Liver (tissue), 9 donors: ENCODE data around the gene SMYD5. TPM values are rescaled to one million over a fixed set of nuclear protein-coding genes. Genes with fewer than 3 reads are reported as not detected.

Source experiments
- DNase-seq: peaks from one replicate; pipeline ENCODE4 v3.0.0-alpha.2; 2017; ENCODE audit warnings: low spot score
- H3K27ac ChIP-seq, 2 donors: one replicate each; pipeline ENCODE4 v1.7.0; 2013; ENCODE audit warnings: inconsistent platforms in 2 of 2, low read length in 2 of 2, control low read depth in 1 of 2, low read depth in 1 of 2, mild to moderate bottlenecking in 1 of 2
- H3K27me3 ChIP-seq, 4 donors: one replicate each; pipeline versions ENCODE4 v1.6.1 to v1.7.0; 2013; ENCODE audit warnings: low read length in 3 of 4, inconsistent platforms in 1 of 4, mild to moderate bottlenecking in 1 of 4, moderate library complexity in 1 of 4; ENCODE audit not compliant: control insufficient read depth in 4 of 4, insufficient read depth in 4 of 4
- H3K36me3 ChIP-seq, 4 donors: one replicate each; pipeline versions ENCODE4 v1.6.1 to v1.7.0; 2013; ENCODE audit warnings: low read length in 3 of 4, mild to moderate bottlenecking in 3 of 4, low read depth in 1 of 4, moderate library complexity in 1 of 4; ENCODE audit not compliant: control insufficient read depth in 4 of 4, insufficient read depth in 3 of 4
- H3K4me1 ChIP-seq, 4 donors: one replicate each; pipeline versions ENCODE4 v1.6.1 to v1.7.0; 2013; ENCODE audit warnings: low read length in 3 of 4, mild to moderate bottlenecking in 3 of 4, moderate library complexity in 1 of 4; ENCODE audit not compliant: control insufficient read depth in 4 of 4, insufficient read depth in 4 of 4
- H3K4me3 ChIP-seq, 3 donors: one replicate each; pipeline versions ENCODE4 v1.6.1 to v1.7.0; 2013; ENCODE audit warnings: low read length in 3 of 3, control low read depth in 1 of 3, low read depth in 1 of 3, mild to moderate bottlenecking in 1 of 3
- H3K9ac ChIP-seq, 2 donors: one replicate each; pipeline ENCODE4 v1.7.0; 2013; ENCODE audit warnings: low read length in 2 of 2, mild to moderate bottlenecking in 2 of 2, moderate library complexity in 2 of 2, control low read depth in 1 of 2, low read depth in 1 of 2
- H3K9me3 ChIP-seq, 4 donors: one replicate each; pipeline versions ENCODE4 v1.6.1 to v1.7.0; 2013; ENCODE audit warnings: low read length in 3 of 4; ENCODE audit not compliant: control insufficient read depth in 4 of 4
- CTCF ChIP-seq: fragments of 150-350 bp; IDR thresholded peaks from 2 replicates; pipeline ENCODE4 v1.5.1; 2017; ENCODE audit warnings: improper control_type of control experiment, low read depth, low read length; ENCODE audit not compliant: missing input control
- EGR1 ChIP-seq, 2 donors: IDR thresholded peaks; 2 replicates each; pipeline ENCODE4 v1.6.1; 2016 to 2018; ENCODE audit warnings: antibody characterized with exemption in 2 of 2, low read depth in 2 of 2
- HNF4A ChIP-seq, 2 donors: conservative IDR thresholded peaks; 2 replicates each; pipeline ENCODE4 v1.6.1; 2016; ENCODE audit warnings: antibody characterized with exemption in 2 of 2, mild to moderate bottlenecking in 2 of 2
- RAD21 ChIP-seq, 2 donors: IDR thresholded peaks; 2 replicates each; pipeline ENCODE4 v1.6.1; 2016; ENCODE audit warnings: antibody characterized with exemption in 2 of 2, mild to moderate bottlenecking in 2 of 2
- REST ChIP-seq: IDR thresholded peaks from 2 replicates; pipeline ENCODE4 v1.6.1; 2016; ENCODE audit warnings: antibody characterized with exemption, mild to moderate bottlenecking
- RXRA ChIP-seq, 2 donors: IDR thresholded peaks; 2 replicates each; pipeline ENCODE4 v1.6.1; 2017 to 2018; ENCODE audit warnings: antibody characterized with exemption in 2 of 2, mild to moderate bottlenecking in 1 of 2
- SP1 ChIP-seq: IDR thresholded peaks from 2 replicates; pipeline ENCODE4 v1.6.1; 2018; ENCODE audit warnings: antibody characterized with exemption, mild to moderate bottlenecking
- YY1 ChIP-seq: IDR thresholded peaks from 2 replicates; pipeline ENCODE4 v1.6.1; 2016; ENCODE audit warnings: antibody characterized with exemption, mild to moderate bottlenecking
- ZBTB33 ChIP-seq: IDR thresholded peaks from 2 replicates; pipeline ENCODE4 v1.6.1; 2016; ENCODE audit warnings: antibody characterized with exemption
- WGBS: extraction: QIAGEN DNeasy Blood & Tissue Kit; methylation state at CpG from one replicate; pipeline ENCODE4 v1.1.7; 2013; 5-methylcytosine and 5-hydroxymethylcytosine counted together
- polyA plus RNA-seq, 2 donors: library from polyadenylated mRNA; stranded (reverse) in 1 of 2; unstranded in 1 of 2; fragments of 200-250 nt in 1 of 2; fragments of >200 nt in 1 of 2; fragmentation: Nextera tagmentation in 1 of 2; extraction: Ambion mirVana in 1 of 2; gene quantifications; one replicate each; pipeline versions ENCODE4 v1.2.1 to v1.2.3, GENCODE V29; 2013 to 2015
- total RNA-seq, 2 donors: library from RNA; depleted of rRNA; stranded (reverse); fragments of >200 nt; gene quantifications; one replicate each; pipeline ENCODE4 v1.2.3, GENCODE V29; 2014
- donor health status: healthy.
- donor health status: healthy.
- donor health status: healthy.
- donor health status: healthy.
- donor health status: healthy.

SMYD5 gene
- total and polyA plus RNA-seq, 4 donors: 3.9 to 8.8 (median 5.8) TPM

GRCh38 chr2:73176205-73176880 lies 37.7 kb upstream of the SMYD5 start:
- TF ChIP-seq SP1: peak; percentile 46
- TF ChIP-seq REST: no peak
- peak in 1 of 2 donors; percentile 15 for TF ChIP-seq RXRA (IDR thresholded peaks at IDR 0.05)
- peak; percentile 60 to 67 for TF ChIP-seq HNF4A (conservative IDR thresholded peaks at IDR 0.05)
- 2% methylated on average over 31 of the region's 31 CpGs for WGBS
- no peak for DNase-seq
- H3K9ac ChIP-seq: peak overlapping the region; percentile 0 to 27
- H3K27ac ChIP-seq: peak overlapping the region in 1 of 2 donors; percentile 10
- no peaks in the 10 kb centered on the region for H3K36me3 ChIP-seq
- peak overlapping the region in 2 of 3 donors; percentile 46 to 50 for H3K4me3 ChIP-seq
- peaks cover 2 to 21% (median 15%) of the 10 kb centered on the region in 4 donors for H3K4me1 ChIP-seq
- H3K9me3 ChIP-seq: no peaks in the 10 kb centered on the region
- no peaks in the 10 kb centered on the region for H3K27me3 ChIP-seq

GRCh38 chr2:73176881-73177644 lies 37.0 kb upstream of the SMYD5 start:
- under 1% methylated on average over 56 of the region's 56 CpGs for WGBS
- Histone ChIP-seq H3K27me3 (no peaks in the 10 kb centered on the region), H3K9ac (no peak overlapping the region)

More at GRCh38 chr2:73176881-73177644, 37.0 kb upstream of the SMYD5 start:
- Histone ChIP-seq H3K27ac (peak overlapping the region in 1 of 2 donors; percentile 10), H3K36me3 (no peaks in the 10 kb centered on the region), H3K4me3 (peak overlapping the region; percentile 46 to 61 (median 50)), H3K9me3 (no peaks in the 10 kb centered on the region), H3K4me1 (peaks cover 2 to 21% (median 15%) of the 10 kb centered on the region in 4 donors)
- TF ChIP-seq YY1 (peak; percentile 17), RAD21 (IDR thresholded peaks at IDR 0.05) (peak; percentile 90 to 94), CTCF (peak; percentile 97), ZBTB33 (peak; percentile 40), EGR1 (IDR thresholded peaks at IDR 0.05; ENCODE audit: low read depth in 2 of 2) (no peak)
- peak; percentile 91 for DNase-seq
